ENCODE measurements around the gene ISCU. TPM values are rescaled to one million over a fixed set of nuclear protein-coding genes. Genes with fewer than 3 reads are reported as not detected.

ISCU gene
- total RNA-seq, 1 experiment from 2014 or later = 86.9 TPM

GRCh38 chr12:108614041-108614440, 51.6 kb downstream of the ISCU start:
- H3K27ac Mint-ChIP-seq (ENCODE audit: unreplicated experiment) = no peak overlapping the region
- no peaks in the 10 kb centered on the region for H3K9me3 Mint-ChIP-seq (ENCODE audit: unreplicated experiment)
- no peaks in the 10 kb centered on the region for H3K4me1 ChIP-seq
- DNase-seq = no peak
- H3K27me3 ChIP-seq (replicated peaks; ENCODE audit: control insufficient read depth, insufficient read depth, low read length) = no peaks in the 10 kb centered on the region
- intact Hi-C loops (cut with micrococcal nuclease; ENCODE audit: unreplicated experiment) = no loop called here
- no peaks in the 10 kb centered on the region for H3K36me3 Mint-ChIP-seq (ENCODE audit: insufficient read depth, unreplicated experiment)
- H3K36me3 ChIP-seq (ENCODE audit: control insufficient read depth, insufficient read depth, low read length) = no peaks in the 10 kb centered on the region
- TF ChIP-seq CTCF (IDR thresholded peaks at IDR 0.05; ENCODE audit: insufficient read depth in 1 of 2, low read depth in 1 of 2, low read length in 1 of 2, severe bottlenecking in 1 of 2, unreplicated experiment in 1 of 2) = no peak
- ChIA-PET CTCF (no interaction called here), POLR2A (no interaction called here)
- no peak overlapping the region for H3K4me3 Mint-ChIP-seq (ENCODE audit: unreplicated experiment)
- no peaks in the 10 kb centered on the region for H3K4me1 Mint-ChIP-seq (ENCODE audit: low read depth, unreplicated experiment)
- no peaks in the 10 kb centered on the region for H3K9me3 ChIP-seq
- H3K27me3 Mint-ChIP-seq (ENCODE audit: insufficient read depth, unreplicated experiment) = peaks cover 7% of the 10 kb centered on the region
- BruUV-seq (replicated peaks) = no TSS peak
- no peak overlapping the region for H3K4me3 ChIP-seq (ENCODE audit: low read depth, low read length)

GRCh38 chr12:108614639-108615038, 52.2 kb downstream of the ISCU start:
- H3K36me3 Mint-ChIP-seq (ENCODE audit: insufficient read depth, unreplicated experiment) = no peaks in the 10 kb centered on the region
- Histone ChIP-seq H3K27me3 (replicated peaks; ENCODE audit: control insufficient read depth, insufficient read depth, low read length) (no peaks in the 10 kb centered on the region), H3K9me3 (no peaks in the 10 kb centered on the region), H3K36me3 (ENCODE audit: control insufficient read depth, insufficient read depth, low read length) (no peaks in the 10 kb centered on the region), H3K4me3 (ENCODE audit: low read depth, low read length) (no peak overlapping the region), H3K4me1 (no peaks in the 10 kb centered on the region)
- ChIA-PET CTCF (no interaction called here), POLR2A (no interaction called here)
- H3K4me1 Mint-ChIP-seq (ENCODE audit: low read depth, unreplicated experiment) = peaks cover 3% of the 10 kb centered on the region
- DNase-seq = no peak
- no peak for TF ChIP-seq CTCF (IDR thresholded peaks at IDR 0.05; ENCODE audit: insufficient read depth in 1 of 2, low read depth in 1 of 2, low read length in 1 of 2, severe bottlenecking in 1 of 2, unreplicated experiment in 1 of 2)
- intact Hi-C loops (cut with micrococcal nuclease; ENCODE audit: unreplicated experiment) = no loop called here
- H3K9me3 Mint-ChIP-seq (ENCODE audit: unreplicated experiment) = no peaks in the 10 kb centered on the region
- H3K4me3 Mint-ChIP-seq (ENCODE audit: unreplicated experiment) = no peak overlapping the region
- peaks cover 7% of the 10 kb centered on the region for H3K27me3 Mint-ChIP-seq (ENCODE audit: insufficient read depth, unreplicated experiment)
- BruUV-seq (replicated peaks) = no TSS peak
- no peak overlapping the region for H3K27ac Mint-ChIP-seq (ENCODE audit: unreplicated experiment)

DNA sequence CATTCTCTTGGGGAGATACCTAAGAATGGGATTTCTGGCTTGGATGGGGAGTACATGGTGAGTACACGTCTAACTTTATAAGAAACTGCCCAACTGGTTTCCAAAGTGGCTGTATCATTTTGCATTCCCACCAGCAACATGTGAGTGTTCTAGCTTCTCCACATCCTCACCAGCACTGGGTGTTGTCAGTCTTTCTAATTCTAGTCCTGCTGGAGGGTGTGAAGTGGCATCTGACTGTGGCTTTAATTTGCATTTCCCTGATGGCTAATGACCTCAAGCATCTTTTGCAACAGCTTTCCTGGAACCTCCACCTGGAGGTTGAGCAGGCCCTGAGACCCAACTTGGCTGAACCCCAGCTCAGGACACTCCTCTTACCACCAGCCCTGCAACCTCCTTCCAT, 53.5 kb downstream of the ISCU start:
- TF ChIP-seq CTCF (IDR thresholded peaks at IDR 0.05; ENCODE audit: insufficient read depth in 1 of 2, low read depth in 1 of 2, low read length in 1 of 2, severe bottlenecking in 1 of 2, unreplicated experiment in 1 of 2) = no peak
- H3K9me3 Mint-ChIP-seq (ENCODE audit: unreplicated experiment) = no peaks in the 10 kb centered on the region
- Histone ChIP-seq H3K4me3 (ENCODE audit: low read depth, low read length) (no peak overlapping the region), H3K9me3 (no peaks in the 10 kb centered on the region), H3K36me3 (ENCODE audit: control insufficient read depth, insufficient read depth, low read length) (no peaks in the 10 kb centered on the region), H3K27me3 (replicated peaks; ENCODE audit: control insufficient read depth, insufficient read depth, low read length) (no peaks in the 10 kb centered on the region), H3K4me1 (no peaks in the 10 kb centered on the region; the same call in 1 of the 2 replicates)
- BruUV-seq (replicated peaks) = no TSS peak
- no peak overlapping the region for H3K27ac Mint-ChIP-seq (ENCODE audit: unreplicated experiment)
- no peaks in the 10 kb centered on the region for H3K36me3 Mint-ChIP-seq (ENCODE audit: insufficient read depth, unreplicated experiment)
- peaks cover 9% of the 10 kb centered on the region for H3K4me1 Mint-ChIP-seq (ENCODE audit: low read depth, unreplicated experiment)
- no peak overlapping the region for H3K4me3 Mint-ChIP-seq (ENCODE audit: unreplicated experiment)
- DNase-seq = no peak
- intact Hi-C loops (cut with micrococcal nuclease; ENCODE audit: unreplicated experiment) = no loop called here
- H3K27me3 Mint-ChIP-seq (ENCODE audit: insufficient read depth, unreplicated experiment) = peaks cover 7% of the 10 kb centered on the region
- ChIA-PET POLR2A (no interaction called here), CTCF (interaction anchor here (0.6 kb wide), 1 partner anchor 1157 kb away, joined by 3 read pairs; no protein-coding TSS in a partner anchor)
